Activated T-helper 9 cell treated with anti-CD3 and anti-CD28 coated beads, Interleukin-2, amount 50 U/mL, for 16 hours (primary cell): Measurements from ENCODE around the gene AFAP1L1.
"Not testable (repeated sequence)": the region's sequence is repeated elsewhere in the genome, so short reads cannot be mapped to it uniquely, and the experiment has no call there.

Experiments
- DNase-seq: peaks from one replicate; pipeline ENCODE4 v3.0.0-alpha.2; 2020; ENCODE audit warnings: low read depth

Gene AFAP1L1

DNA sequence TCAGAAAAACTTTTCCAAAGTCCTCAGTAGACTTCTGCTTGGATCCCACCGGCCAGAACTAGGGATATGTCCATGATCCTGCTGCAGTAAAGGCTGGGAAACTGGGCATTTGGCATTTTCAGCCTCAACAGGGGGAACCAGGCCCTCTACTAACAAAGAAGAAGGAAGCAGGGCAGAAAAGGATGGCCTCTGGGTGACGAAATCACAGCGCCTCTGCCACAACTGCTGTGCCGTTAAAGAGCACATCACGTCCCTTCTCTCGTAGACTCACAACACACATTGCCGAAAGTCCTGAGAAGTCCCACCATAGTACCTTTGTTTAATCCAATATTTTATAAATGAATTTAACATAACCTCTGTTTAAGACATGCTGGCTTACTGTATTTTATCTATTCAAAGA, 10.4 kb upstream of the AFAP1L1 start:
- DNase-seq = no peak

DNA sequence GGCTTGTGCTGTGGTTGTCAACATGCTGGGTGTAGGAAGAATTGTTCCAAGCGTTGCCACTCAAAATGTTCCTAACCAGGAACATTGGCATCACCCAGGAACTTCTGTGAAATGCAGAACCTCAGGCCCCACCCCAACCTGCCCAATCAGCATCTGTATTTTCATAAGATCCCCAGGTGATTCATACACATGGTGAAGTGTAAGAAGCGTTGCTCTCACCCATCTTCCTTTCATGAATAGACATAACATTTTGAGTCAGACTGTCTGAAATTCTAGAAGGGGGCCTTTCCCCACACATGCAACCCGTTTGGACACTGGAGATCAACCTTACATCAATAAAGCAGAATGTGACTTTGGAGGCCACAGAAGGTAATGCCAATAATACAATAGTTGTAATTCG, 9.3 kb upstream of the AFAP1L1 start:
- DNase-seq = no peak

DNA sequence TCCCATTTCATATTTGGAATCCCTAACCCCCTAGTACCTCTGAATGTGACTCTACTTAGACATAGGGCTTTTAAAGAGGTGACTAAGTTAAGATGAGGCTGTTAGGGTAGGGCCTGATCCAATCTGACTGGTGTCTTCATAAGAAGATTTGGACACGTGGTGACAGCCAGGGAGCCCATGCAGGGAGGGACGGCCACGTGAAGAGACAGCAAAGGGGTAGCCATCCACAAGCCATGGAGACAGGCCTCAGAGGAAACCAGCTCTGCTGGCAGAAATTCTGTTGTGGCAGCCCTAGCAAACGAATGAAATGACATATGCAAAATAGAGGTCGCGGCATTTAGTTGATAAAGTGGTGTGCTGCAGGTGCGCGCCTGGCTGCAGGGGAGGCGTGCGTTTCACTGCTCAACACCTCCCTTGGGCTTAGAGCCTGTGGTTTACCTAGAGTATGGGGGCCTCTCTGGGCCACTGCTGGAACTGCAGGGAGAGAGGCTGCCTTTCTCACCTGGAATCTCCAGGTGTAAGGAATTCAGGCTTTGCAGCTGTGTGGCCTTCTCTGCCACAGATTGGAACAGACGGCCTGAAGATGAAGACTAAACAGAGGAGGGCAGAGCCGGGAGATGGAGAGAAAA, 7.1 kb upstream of the AFAP1L1 start:
- peak; percentile 19 for DNase-seq

DNA sequence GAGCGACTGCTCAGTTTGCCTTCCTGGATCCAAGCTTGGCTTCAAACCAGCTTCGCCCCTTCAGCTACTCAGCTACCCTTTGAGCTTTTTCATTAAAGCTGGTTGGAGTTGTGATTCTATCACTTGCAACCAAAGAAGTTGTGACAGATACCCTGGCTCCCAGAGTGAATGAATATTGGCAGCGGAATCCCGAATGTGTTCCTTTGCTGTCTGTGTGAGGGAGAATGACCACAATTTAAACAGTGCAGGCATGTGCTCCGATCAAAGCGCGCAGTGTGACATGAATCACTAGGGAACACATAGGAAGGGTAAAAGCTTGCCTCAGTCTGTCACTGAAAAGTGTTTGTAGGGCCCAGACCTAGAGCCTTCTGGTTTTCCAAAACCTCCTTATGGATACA, 6.6 kb upstream of the AFAP1L1 start:
- no peak for DNase-seq

DNA sequence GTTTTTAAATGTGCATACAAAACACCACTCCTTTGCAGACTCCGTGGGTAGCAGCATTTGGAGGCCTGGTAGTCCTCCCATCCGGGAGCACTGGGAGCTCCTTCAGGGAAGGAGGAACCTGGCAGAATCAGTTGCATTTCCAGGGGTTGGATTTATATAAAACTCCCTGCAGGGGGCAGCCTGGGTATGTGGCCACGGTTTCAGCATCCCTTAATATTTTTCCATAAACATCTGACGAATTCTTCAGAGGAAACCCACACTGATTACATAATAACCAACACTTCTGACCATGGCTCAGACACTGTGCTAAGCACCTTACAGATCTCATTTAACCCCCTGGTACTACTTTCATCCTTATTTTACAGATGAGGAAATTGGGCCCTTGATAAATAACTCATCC, 6.1 kb upstream of the AFAP1L1 start:
- no peak for DNase-seq

DNA sequence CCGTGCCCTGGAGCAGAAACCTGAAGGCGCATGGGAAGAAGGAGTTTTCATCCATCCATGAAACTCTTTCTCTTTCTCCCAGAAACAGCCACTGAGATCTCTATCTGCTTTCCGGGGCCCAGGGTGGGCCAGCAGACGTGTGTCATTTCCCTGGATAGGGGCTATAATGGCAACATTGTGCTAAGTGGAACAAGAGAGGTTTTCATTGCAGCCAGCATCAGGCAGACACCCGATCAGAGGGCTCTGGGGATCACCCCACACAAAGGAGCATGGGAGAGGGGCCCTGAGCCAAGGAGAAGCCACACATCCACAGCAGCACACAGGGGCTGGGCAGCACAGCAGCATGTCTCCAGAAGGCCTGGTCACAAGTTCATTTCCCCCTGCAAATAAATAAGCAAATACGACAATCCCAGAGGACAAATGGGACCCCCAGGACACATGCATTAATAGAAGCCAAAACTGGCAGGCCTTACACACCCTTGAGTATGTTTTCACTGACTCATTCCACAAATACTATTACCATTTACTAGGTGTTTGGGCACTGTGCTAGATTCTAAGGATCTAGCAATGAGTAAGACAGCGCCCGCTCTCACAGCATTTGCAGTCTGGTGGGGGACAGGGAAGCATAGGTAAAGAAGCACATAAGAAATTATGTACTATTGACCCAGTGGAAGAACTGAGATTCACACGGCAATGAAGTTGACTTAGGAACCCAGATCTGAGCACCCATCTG, 4.3 kb upstream of the AFAP1L1 start:
- no peak for DNase-seq

DNA sequence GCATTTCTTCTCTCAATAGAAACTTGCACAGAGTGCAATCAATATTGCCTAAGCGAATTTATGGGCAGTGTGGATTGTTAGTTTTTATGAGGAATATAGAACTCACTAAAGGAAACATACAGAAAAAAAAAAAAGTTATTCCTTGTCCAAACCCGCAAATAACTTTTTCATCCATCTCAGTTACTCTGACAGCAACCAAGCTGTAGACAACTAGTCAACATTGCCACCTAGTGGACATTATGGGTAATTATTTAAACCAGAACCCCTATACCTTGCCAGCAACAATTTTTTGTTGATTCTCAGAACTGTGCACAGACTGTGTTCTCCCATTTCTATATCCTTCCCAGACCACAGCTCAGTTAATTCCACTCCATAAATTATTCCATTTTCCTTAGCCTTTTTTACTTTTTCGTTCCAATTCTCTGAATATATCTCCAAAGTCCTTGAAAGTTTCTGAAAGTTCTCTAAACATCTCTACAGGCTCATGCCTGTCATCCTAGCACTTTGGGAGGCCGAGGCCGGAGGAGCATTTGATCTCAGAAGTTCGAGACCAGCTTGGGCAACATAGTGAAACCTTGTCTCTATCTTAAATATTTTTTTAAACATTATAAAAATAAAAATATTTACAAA, 2.6 kb upstream of the AFAP1L1 start:
- DNase-seq = no peak

DNA sequence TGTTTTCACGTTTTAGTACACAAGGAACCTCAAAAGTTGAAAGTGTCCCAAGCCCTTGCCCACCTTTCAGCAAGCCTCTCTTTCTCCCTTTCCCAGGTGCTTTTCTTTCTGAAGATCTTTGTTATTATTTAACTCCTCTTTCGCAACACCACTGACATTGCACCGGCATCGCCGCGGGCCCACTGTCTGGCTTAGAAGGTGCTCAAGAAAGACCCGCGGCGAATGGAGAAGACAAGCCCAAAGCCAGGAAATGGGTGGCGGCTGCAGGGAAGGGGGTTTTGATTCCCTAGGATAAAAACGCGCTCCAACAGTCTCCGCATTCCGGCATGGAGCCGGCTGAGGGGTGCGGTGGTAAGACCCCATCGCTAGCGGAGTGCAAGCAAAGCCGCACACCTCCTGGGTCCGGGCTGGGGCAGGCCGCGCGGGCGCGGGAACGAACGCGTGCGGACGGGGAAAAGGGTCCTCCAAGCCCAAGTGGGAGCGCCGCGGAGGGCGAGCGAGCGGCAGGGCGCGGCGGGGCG, 404 bp upstream of the AFAP1L1 start:
- DNase-seq = no peak

DNA sequence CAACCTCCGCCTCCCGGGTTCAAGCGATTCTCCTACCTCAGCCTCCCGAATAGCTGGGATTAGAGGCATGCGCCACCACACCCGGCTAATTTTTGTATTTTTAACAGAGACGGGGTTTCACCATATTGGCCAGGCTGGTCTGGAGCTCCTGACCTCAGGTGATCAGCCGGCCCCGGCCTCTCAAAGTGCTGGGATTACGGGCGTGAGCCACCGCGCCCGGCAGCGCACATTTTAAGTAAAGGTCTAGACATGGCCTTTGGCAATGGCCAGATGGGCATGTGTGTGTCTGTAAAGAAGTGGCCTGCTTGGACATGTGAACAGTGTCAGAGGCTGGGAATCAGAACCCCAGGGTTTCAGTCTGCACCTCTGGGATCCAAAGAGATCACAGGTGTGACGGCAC, 1.1 kb downstream of the AFAP1L1 start:
- DNase-seq = not testable (repeated sequence)

DNA sequence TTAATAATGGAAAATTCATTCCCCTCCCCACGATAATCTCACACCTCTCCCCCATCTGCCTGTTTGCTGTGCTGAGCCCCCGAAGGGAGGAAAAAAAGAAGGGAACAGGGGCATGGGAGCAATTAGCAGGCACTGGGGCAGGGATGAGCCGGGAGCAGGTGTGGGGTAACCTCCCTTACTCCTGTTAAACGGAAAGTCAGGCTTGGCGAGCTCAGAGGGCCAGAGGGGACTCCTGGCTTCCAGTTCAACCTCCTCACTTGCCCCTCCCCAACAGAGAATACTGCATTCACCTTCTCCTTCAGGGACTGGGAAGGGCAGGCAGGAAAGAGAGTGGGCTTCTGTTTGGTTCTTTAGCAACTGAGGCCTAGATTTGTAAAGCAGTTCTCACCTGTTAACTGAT, 1.6 kb downstream of the AFAP1L1 start:
- DNase-seq = no peak

DNA sequence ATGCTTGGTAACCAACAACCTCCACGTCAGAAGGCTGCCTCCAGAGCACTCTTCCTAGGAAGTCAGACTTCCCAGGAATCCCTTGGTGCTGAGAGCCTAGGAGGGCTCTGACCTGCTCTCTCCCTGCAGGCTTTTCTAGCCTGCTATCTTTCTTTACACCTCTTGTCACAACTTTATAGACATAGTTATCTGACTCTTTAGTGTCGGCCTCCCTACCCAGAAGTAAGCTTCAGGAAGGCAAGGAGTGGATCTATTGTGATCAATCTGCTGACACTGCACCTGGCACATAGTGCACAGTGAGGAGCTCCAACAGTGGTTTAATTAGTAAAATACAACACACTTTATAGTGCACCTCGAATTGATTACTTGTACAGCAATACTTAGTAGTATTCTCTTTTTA, 2.3 kb downstream of the AFAP1L1 start:
- no peak for DNase-seq

DNA sequence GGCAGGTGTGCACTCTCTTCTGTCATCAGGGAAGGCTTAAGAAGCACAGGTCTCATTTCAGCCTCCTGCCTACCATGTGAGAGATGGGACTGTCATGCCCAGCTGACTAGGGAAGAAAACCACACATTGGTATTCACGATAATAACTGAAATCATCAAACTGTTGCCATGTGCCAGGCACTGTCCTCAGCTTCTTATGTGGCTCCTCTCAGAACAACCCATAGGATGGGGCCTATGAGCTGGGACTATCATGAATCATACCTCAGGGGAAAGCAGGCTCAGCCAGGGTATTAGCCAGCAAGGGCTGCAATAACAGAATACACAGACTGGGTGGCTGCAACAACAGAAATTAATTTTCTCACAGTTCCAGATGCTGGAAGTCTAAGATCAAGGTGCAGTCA, 3.3 kb downstream of the AFAP1L1 start:
- DNase-seq = no peak

DNA sequence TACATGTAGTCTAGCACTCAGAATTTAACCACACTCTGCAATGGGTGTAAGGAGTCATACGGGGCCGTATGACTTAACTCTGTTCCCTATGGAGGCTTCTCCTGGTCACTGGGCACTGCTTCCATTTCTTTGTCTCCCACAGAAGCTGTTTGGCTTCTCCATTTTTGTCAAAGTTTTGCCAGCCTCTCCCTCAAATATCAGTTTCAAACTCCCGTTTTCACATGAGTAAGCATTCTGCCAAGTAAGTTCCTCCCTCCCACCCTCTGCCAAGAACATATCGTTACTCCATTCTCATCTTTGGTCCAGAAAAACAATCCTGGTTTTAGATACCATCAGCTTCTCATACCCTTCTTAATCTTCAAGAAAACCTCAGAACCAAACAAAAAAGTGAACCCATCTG, 6.1 kb downstream of the AFAP1L1 start:
- DNase-seq = no peak

DNA sequence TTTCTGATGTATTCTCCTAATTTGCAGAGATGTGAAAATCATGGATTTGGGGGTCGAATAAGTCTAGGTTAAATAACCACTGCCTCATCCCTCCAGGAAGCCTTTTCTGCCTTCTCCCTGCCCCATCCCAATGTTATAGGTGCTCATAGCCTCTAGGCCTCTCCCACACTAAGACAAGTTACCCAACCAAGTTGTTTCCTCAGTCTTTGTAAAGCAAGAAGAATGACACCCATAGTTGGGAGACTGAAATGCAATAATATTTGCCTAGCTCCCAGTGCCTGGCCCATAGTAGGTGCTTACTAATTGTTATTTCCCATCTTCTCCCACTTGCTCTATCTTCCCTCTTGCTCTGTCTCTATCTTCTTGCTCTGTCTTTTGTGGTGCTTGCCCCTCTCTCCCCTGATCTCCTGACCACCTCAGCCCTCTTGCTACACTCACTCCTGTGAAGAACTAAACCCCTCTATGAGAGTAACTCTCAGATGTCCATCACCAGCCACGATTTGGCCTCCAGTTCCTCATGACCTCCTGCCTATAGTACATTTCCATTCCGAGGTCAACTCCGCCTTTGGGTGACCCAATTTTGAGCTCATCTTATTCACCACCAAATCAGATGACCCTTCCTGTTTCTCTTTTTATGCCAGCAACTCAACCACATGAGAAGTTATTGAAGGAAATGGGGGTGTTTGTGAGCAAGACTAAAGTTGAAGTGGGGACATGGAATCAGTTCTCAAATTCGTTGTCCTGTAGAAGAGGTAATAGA, 7.0 kb downstream of the AFAP1L1 start:
- no peak for DNase-seq

DNA sequence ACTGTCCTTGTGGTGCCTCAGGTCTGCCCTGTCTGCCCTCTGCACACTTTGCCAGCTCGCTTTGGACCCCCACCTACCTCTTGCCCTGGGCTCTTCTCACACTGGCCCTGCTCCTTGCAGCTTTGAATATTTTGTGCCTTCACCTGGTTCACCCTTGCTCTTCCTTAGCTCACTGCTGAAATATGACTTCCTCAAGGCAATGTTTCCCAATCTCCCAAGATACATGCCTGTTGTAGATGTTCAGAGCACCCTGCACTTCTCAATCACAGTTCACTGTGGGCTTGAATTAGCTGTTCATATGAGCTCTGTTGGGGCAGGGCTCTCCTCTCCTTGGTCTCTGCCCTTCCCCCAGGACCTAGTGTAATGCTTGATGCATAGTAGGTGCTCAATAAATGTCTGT, 8.0 kb downstream of the AFAP1L1 start:
- no peak for DNase-seq

DNA sequence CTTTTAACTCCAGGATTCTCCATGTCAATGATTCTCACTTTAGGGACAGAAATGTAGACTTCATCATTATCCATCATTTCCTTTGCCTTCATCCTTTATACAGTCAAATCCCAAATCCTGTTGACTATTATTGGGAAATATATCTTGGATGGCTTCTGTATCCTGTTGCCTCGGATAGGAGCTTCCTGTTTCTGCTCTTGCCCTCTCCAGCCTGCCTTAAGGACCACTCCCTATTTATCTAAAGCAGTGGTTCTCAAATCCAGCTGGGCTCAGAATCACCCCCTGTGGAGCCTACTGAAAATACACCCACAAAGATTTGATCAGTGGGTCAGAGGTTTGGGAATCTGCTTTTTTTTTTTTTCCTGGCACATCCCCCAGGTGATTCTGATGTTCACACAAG, 8.5 kb downstream of the AFAP1L1 start:
- no peak for DNase-seq

DNA sequence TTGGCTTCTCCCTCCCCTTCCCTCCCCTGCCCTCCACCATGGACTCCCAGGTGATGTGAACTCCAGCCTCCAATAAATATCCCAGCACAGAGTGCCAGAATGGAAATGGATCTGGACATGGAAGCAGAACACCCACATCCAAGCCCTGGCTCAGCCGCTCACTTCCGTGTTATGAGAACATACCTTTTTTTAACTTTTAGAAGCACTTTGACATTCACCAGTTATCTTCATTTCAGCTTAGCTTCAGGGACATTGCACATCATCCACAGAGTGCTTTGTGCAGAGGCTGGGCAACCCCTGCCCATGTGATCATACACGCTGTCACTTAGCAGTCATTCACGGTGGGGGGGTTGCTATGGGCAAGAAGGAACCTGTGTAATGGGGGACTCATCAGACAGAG, 9.1 kb downstream of the AFAP1L1 start:
- DNase-seq = no peak

DNA sequence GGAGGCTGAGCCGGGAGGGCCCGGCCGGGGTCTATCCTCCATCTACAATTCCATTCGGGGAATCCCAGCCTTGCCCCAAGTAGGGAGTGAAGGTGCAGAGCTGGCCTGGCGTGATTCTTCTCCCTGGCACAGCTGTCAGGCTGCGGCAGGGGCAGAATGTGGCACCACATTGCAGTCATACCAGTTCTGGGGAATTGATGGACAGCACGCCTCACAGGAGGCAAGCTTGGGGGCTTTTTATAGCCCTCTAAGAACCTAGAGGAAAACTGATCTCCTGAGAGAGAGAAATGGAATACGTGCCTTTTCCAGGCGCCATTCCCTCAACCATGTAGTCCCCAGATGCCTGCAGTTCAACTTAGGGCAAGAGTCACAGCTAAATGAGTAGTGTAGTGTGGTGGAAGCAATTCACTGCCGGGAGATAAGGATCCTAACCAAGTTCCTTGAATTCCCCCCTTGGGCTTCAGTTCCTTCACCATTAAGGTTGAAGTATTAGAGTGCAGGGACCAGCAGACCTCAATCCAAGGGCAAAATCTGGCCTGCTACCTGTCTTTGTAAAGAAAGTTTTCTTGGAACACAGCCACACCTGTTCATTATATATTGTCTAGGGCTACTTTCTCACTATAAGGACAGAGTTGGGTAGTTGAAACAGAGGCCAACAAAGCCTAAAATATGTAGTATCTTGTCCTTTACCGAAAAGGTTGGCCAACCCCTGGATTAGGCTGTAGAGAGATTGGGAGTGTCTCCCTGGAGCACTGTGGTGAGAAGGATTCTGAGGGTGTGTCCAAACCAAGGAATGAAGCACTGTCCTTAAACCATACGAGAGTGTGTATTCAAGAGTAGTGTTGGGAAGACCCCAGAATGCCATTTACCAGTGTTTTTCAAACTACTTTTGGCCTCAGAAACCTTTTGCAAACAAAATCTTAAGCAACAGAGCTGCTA, 10.6 kb downstream of the AFAP1L1 start:
- no peak for DNase-seq

DNA sequence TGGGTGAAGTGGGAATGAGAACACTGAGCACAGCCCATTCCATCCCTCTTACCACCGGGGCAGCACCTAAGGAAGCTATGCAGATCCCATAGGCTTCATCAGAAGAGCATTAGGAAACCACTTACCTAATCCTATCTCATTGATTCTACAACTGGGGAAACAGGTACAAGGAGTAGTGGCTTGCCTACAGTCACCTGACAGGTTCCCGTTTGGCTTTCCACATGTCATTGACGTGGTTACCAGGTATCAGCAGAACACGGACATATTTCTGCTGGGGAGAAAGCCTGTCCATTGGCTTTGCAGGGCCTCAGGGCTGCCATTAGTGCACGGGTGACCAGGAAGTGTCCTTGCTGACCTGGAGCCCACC, 11.3 kb downstream of the AFAP1L1 start:
- no peak for DNase-seq

DNA sequence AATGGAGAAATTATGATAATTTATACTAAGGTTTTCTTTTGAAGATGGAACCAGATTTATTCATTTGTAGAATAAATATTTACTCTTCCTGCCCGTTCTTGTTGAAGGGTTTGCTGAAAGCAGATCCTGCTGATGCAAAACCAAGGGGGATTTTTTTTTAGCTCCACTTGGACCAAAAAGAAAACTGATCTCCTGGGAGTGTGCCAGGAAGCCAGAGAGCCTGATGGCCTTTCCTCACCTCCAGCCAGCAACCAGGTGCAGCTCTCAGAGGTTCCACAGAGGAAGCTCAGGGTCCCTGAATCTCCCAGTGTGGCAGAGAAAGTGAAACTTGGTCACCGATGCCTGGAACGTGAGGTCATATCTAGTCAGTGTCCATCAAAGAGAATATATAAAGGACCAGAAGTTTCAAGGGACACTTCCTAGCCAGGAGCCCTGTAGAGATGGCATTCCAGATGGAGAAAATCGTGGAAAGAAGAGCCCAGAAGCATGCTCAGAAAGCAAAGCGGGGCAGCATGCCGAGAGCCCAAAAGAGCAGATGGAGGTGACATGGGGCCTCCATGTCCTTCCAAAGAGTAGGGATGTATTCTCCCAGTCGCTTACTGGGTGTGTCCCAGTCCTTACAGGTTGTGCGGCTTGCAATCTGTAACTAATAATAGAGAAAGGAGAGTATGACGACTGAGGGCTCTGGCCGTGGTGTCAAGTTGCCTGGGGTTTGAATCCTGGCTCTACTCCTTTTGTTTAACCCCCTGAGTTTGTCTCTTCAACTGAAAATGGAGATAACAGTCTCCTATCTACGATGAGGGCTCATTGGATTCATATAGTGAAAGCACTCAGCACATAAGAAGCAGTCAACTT, 12.2 kb downstream of the AFAP1L1 start:
- no peak for DNase-seq

DNA sequence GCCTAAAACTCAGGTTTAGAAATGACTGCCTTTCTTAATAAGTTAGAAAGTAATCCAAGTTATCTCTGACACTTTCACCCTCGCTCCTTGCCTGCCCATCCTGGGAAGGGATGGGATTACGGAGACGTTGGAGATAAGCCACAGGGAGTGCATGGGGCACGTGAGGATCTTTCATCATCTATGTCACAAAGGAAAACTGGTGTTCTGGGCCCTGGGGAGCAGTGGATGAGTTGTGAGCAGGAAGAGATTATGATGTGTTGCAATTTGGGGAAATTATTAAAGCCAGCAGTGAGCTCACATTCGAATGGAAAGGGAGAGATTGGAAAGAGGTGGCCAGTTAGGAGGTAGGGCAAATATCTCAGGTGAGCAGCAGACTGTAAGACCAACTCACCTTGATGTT, 12.8 kb downstream of the AFAP1L1 start:
- no peak for DNase-seq
